CMK (cell line): ENCODE data around the gene CDK6.

Experiments
- DNase-seq: peaks from one replicate; pipeline ENCODE4 v3.0.0-alpha.2; 2010; ENCODE audit warnings: low read depth

CDK6 gene

GRCh38 chr7:92736870-92737269 is 99.5 kb downstream of the CDK6 start:
- DNase-seq = no peak

GRCh38 chr7:92735707-92736106 is 100.7 kb downstream of the CDK6 start:
- DNase-seq = no peak

DNA sequence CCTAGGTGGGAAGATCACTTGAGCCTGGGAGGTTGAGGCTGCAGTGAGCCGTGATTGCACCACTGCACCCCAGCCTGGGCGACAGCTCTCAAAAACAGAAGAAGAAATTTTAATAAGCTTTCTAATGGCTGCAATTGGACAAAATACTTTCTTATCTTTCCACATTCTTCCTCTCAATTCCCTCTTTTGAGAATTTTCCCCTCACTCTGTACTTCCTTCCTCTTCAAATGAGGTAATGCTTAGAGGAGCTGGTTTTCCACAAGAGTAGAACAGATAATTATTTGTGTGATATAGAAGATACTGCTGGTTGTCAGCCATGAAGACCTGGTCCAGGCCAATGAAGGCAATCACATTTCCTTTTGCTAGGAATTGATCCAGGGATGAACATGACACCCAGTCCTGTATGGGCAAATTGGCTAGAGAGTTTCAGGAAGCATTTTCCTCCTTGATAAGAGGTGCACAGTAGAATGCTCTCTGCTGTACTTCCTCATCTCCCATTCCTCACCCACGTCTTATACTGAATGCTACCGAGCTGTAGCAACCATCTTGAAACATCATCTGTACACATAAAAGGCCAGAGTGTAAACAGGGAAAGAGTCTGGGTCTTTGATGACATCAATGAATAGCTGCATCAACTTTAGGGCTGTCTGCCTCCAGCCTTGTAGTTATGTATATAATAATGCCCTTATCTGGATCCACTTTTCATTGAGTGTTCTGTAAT is 103.9 kb downstream of the CDK6 start:
- peak; percentile 77 for DNase-seq

GRCh38 chr7:92731335-92732063 is 104.9 kb downstream of the CDK6 start:
- DNase-seq = no peak

DNA sequence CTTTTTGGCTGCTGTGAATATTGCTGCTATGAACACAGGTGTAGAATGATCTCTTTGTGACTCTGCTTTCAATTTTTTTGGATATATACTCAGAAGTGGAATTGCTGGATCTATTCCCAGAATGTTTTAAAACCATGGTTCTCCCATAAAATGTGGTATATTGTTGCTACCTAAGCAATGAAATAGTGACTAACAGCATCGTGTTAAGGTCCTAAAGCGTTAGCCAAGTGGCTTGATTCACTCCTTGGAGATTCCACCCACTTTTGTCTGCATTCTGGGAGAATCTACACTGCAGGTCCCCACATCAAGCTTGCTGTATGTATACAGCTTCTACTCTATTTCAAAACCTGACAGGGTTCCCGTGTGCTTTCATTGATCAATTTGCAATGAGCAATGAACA is 105.6 kb downstream of the CDK6 start:
- no peak for DNase-seq

DNA sequence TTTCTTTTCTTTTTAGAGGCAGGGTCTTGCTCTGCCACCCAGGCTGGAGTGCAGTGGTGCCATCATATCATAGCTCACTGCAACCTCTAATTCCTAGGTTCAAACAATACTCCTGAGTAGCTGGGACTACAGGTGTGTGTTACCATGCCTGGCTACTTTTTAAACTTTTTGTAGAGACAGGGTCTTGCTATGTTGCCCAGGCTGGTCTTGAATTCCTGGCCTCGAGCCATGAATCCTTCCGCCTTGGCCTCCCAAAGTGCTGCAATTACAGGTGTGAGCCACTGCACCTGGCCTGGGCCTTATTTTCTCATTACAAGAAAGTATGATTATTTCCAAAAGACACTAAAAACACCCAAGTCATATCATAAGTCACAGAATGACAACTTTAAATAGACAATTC is 106.6 kb downstream of the CDK6 start:
- no peak for DNase-seq

GRCh38 chr7:92729172-92729571 is 107.2 kb downstream of the CDK6 start:
- no peak for DNase-seq

DNA sequence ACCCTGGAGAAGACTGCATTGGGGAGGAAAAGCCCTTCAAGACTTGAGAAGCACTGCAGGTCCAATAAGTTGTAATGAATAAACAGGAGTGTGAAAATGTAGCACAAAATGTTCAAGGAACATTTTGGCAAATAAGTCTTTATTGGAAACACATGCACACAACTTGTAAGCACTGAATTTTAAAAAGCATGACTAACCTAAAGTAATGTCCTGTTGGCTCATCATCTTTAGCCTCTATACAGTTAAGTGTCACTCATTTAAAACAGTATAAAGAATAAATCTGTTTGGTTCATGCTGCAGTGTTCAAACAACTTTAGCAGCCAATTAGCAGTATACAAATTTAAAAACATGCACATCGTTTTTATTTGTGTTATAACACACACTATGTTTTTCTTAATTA is 108.6 kb downstream of the CDK6 start:
- no peak for DNase-seq

DNA sequence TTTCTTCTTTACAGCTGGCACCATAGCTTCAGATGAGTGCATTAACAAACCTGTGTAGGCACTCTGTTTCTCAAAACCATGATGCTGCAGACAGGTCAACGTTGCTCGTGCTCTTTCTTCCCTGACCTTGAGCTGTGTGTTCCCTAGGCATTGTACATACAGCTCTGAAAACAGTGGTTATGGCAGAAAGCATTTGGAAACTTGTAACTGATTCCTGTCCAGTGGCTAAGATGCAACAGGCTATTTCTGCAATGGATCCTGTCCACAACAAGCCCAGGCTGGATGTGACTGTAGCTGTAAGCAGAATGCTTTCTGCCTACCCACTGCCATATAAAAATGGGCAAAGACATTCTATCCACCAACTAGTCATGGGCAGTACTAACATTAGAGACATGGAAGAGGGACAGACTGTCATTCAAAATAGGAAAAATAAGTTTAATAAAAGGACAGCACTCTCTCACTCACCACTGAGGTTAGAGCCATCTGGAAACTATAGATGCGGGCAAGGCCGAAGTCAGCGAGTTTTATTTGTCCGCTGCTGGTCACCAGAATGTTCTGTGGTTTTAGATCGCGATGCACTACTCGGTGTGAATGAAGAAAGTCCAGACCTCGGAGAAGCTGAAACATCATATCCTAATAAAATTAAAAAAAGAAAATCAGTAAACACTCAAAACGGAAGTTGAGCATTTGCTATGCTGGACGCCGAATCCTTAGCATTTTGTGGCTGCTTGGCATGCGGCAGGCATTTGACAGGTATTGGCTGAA is 111.0 kb downstream of the CDK6 start:
- no peak for DNase-seq

DNA sequence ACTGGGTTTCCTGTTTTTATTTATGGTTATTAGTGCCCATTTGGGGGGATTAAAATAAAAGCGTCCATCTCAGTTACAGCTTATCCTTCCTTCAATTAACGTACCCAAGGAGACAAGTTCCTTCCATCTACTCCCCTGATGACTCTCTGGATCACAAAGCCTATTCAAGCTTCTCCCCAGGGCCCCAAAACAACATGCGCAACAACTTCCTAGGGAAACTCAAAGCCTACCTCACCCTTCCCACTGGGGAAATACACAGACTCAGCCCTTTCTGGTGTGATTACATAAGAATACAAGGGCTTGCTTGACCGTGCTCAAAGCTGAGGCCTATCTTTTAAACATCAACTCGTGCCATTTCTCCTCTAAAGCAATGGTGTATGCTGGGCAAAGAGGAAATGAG is 112.4 kb downstream of the CDK6 start:
- DNase-seq = no peak

GRCh38 chr7:92723205-92723604 is 113.2 kb downstream of the CDK6 start:
- DNase-seq = no peak

- no peak for DNase-seq
Observed at GRCh38 chr7:92722541-92722940, 113.8 kb downstream of the CDK6 start.

- no peak for DNase-seq
Observed at GRCh38 chr7:92720604-92721350, 115.6 kb downstream of the CDK6 start.

DNA sequence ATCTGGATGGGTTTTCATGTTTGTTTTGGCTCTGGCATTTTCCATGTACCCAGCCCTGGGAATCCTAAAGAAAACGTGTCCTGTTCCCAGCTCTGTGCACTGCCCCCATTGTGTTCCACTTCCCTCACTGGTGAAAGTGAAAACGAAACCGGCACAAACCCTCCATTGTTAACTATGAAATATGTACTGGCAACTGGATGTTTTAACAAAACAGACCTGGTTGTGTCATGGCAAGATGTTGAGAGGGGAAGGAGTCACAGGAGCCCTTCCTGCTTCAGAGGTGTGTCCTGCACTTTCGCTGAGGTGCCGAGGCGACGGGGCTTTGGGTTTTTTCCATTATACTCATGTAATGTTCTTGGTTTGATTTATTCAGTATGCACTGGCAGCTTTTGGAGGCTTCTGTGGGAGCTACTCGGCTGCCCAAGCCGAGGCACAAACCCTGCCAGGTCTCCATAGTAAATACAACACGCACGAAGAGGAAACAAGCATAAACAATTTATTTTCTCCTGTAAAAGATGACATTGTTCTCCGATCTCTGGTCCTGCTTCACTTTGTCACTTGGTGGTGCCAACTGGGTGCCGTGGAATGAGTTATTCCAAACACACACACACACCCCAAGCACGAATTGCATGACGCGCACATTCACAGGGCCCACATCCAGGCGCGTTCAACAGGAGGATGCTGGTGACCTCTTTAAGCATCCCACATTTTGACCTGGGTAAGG is 118.2 kb downstream of the CDK6 start:
- DNase-seq = no peak

DNA sequence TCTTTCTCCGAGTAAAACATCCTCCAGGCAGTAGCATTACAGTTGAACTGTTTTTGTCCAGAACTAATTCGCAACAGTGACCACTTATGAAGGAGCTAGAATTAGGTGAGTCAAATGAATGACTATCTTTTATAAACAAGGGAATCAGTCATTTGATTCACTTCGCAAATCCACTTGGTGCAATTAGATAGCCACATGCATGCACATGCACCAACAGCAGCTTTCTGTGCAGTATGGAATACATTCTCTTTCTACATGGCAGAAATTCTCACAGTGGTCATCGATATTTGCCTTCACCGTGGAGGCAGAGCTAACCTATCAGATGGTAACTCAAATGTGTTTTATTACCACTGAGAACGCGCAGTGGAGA is 118.8 kb downstream of the CDK6 start:
- DNase-seq = no peak

DNA sequence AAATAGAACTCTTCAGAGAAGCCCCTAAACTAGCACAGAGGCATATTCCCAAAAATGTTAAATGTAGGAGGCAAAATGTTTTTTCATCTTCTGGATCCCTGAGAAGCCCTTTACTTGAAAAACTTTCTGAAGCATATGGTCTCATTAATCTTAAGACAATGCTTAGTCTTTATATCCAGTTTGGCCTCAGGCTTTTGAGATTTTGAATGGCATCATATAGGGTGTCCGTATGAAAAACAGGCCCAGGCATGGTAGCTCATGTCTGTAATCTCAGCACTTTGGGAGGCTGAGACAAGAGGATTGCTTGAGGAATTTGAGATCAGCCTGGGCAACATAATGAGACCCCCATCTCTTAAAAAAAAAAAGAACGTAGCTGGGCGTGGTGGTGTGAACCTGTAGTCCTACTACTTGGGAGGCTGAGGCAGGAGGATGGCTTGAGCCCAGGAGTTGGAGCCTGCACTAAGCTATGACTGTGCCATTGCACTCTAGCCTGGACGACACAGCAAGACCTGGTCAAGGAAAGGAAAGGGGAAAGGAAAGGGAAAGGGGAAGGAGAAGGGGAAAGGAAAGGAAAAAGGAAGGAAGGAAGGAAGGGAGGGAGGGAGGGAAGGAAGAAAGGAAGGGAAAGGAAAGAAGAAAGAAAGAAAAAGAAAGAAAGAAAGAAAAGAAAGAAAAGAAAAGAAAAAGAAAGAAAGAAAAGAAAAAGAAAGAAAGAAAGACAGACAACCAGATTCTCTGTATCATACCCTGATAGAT is 119.4 kb downstream of the CDK6 start:
- DNase-seq = no peak

DNA sequence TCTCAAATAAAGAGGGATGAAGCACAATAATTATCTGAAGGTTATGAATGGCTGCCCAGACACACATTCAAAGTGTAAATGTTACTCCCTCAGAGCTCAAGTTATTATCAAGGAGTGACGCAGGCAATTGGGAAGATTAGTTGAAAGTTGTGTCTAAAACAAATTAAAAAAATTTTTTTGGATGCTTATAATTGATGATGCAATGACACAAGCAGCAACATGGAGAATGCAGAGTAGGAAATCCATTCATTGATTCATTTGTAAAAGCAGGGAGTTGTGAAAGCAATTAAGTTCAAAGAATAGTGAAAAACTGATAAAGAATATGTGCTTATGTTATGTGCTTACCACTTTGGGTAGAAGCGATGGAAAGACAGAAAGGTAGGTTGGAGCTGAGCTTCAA is 120.4 kb downstream of the CDK6 start:
- DNase-seq = no peak

GRCh38 chr7:92714767-92715166 is 121.6 kb downstream of the CDK6 start:
- DNase-seq = no peak

GRCh38 chr7:92714280-92714679 is 122.1 kb downstream of the CDK6 start:
- DNase-seq = no peak

DNA sequence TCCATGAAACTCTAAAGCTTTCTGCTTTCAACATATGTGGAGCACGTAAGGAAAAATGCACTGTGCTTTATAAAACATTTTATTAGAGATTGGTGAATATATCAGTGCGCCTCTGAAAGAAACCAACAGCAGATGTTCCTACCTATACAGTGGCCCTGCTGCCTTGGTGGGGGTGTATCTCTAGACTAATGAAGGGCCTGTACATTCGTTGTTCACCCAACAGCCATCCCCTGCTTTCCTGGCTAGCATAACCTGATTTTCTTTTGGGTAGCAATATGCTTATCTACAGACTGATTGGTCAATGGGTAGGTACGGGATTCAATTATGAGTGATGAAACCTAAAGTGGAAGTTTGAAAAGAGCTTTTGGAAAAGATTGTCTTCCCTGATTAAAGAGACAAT is 126.5 kb downstream of the CDK6 start:
- no peak for DNase-seq

GRCh38 chr7:92709150-92709549 is 127.2 kb downstream of the CDK6 start:
- no peak for DNase-seq
